ENCODE measurements around the gene USP40. TPM values are rescaled to one million over a fixed set of nuclear protein-coding genes. Genes with fewer than 3 reads are reported as not detected.

The USP40 gene
- total RNA-seq, 1 donor from 2014 or later = 19.2 TPM

GRCh38 chr2:233426619-233427342 is 139.8 kb downstream of the USP40 start:
- peak in 1 of 2 donors; percentile 47 for DNase-seq (ENCODE audit: low read depth in 2 of 2)

Other genes with a start within 250 kb of the USP40 start
- 7.9 and 10.5 TPM in 2 replicates for gene DGKD, start 212.3 kb downstream of the USP40 start, total RNA-seq
- not detected in 2 replicates for gene UGT1A8, start 50.9 kb upstream of the USP40 start, total RNA-seq
- not detected in 2 replicates for gene UGT1A10, start 69.7 kb upstream of the USP40 start, total RNA-seq
- gene UGT1A9, start 105.1 kb upstream of the USP40 start, total RNA-seq = not detected in 2 replicates
- gene UGT1A7, start 115.1 kb upstream of the USP40 start, total RNA-seq = not detected in 2 replicates
- gene UGT1A6, start 126.1 kb upstream of the USP40 start, total RNA-seq = not detected in 2 replicates
- gene UGT1A5, start 146.1 kb upstream of the USP40 start, total RNA-seq = not detected in 2 replicates
- not detected in 2 replicates for gene UGT1A4, start 152.0 kb upstream of the USP40 start, total RNA-seq
- gene UGT1A3, start 162.3 kb upstream of the USP40 start, total RNA-seq = not detected in 2 replicates
- gene UGT1A1, start 193.5 kb upstream of the USP40 start, total RNA-seq = not detected in 2 replicates
- not detected in 2 replicates for gene MROH2A, start 211.5 kb upstream of the USP40 start, total RNA-seq

Measured in lung microvascular endothelial cell (primary cell).